ENCODE data around the gene RAB3GAP2.
A peak's percentile ranks its signal among the peaks of the same experiment; 100 is the strongest.

The RAB3GAP2 gene

GRCh38 chr1:220275430-220275829 is 3.2 kb upstream of the RAB3GAP2 start:
- Histone ChIP-seq H3K27me3 (ENCODE audit: insufficient read depth, poor library complexity, severe bottlenecking) (no peaks in the 10 kb centered on the region), H3K27ac (ENCODE audit: poor library complexity, severe bottlenecking) (no peak overlapping the region), H3K4me1 (ENCODE audit: insufficient read depth, poor library complexity, severe bottlenecking) (peaks cover 5% of the 10 kb centered on the region), H3K36me3 (ENCODE audit: low read depth) (no peaks in the 10 kb centered on the region), H3K4me3 (ENCODE audit: severe bottlenecking) (no peak overlapping the region), H3K9me3 (ENCODE audit: severe bottlenecking) (no peaks in the 10 kb centered on the region)
- DNase-seq (ENCODE audit: low spot score) (no peak), ATAC-seq (ENCODE audit: low read depth) (no peak)
- TF ChIP-seq CTCF (IDR thresholded peaks at IDR 0.05; ENCODE audit: poor library complexity, severe bottlenecking): no peak

- Histone ChIP-seq H3K27me3 (ENCODE audit: insufficient read depth, poor library complexity, severe bottlenecking) (no peaks in the 10 kb centered on the region), H3K36me3 (ENCODE audit: low read depth) (no peaks in the 10 kb centered on the region; the same call in 1 of the 2 replicates), H3K4me1 (ENCODE audit: insufficient read depth, poor library complexity, severe bottlenecking) (peaks cover 5% of the 10 kb centered on the region), H3K9me3 (ENCODE audit: severe bottlenecking) (no peaks in the 10 kb centered on the region), H3K4me3 (ENCODE audit: severe bottlenecking) (no peak overlapping the region), H3K27ac (ENCODE audit: poor library complexity, severe bottlenecking) (no peak overlapping the region)
- DNase-seq (ENCODE audit: low spot score): no peak
- no peak for TF ChIP-seq CTCF (IDR thresholded peaks at IDR 0.05; ENCODE audit: poor library complexity, severe bottlenecking)
- ATAC-seq (ENCODE audit: low read depth): no peak
Measured at GRCh38 chr1:220274251-220274855, 2.1 kb upstream of the RAB3GAP2 start.

- ATAC-seq (ENCODE audit: low read depth): no peak
- no peaks in the 10 kb centered on the region for H3K9me3 ChIP-seq (ENCODE audit: severe bottlenecking)
- peak overlapping the region; percentile 58 for H3K4me3 ChIP-seq (ENCODE audit: severe bottlenecking)
Measured at GRCh38 chr1:220272841-220273090, 513 bp upstream of the RAB3GAP2 start.

GRCh38 chr1:220271706-220272046 is 577 bp downstream of the RAB3GAP2 start:
- H3K27ac ChIP-seq (ENCODE audit: poor library complexity, severe bottlenecking): peak overlapping the region; percentile 42
- no peak for TF ChIP-seq CTCF (IDR thresholded peaks at IDR 0.05; ENCODE audit: poor library complexity, severe bottlenecking)
- ATAC-seq (ENCODE audit: low read depth): peak; percentile 21; the same call in 2 of the 3 replicates
- peak overlapping the region; percentile 58 for H3K4me3 ChIP-seq (ENCODE audit: severe bottlenecking)
- no peak for DNase-seq (ENCODE audit: low spot score)
- no peaks in the 10 kb centered on the region for H3K27me3 ChIP-seq (ENCODE audit: insufficient read depth, poor library complexity, severe bottlenecking)
- peaks cover 2% of the 10 kb centered on the region; the same call in 1 of the 2 replicates for H3K36me3 ChIP-seq (ENCODE audit: low read depth)
- peaks cover 5% of the 10 kb centered on the region for H3K4me1 ChIP-seq (ENCODE audit: insufficient read depth, poor library complexity, severe bottlenecking)
- no peaks in the 10 kb centered on the region for H3K9me3 ChIP-seq (ENCODE audit: severe bottlenecking)

More at GRCh38 chr1:220272841-220273090, 513 bp upstream of the RAB3GAP2 start:
- TF ChIP-seq CTCF (IDR thresholded peaks at IDR 0.05; ENCODE audit: poor library complexity, severe bottlenecking): no peak
- Histone ChIP-seq H3K36me3 (ENCODE audit: low read depth) (peaks cover 2% of the 10 kb centered on the region; the same call in 1 of the 2 replicates), H3K27ac (ENCODE audit: poor library complexity, severe bottlenecking) (peak overlapping the region; percentile 42), H3K4me1 (ENCODE audit: insufficient read depth, poor library complexity, severe bottlenecking) (peaks cover 5% of the 10 kb centered on the region), H3K27me3 (ENCODE audit: insufficient read depth, poor library complexity, severe bottlenecking) (no peaks in the 10 kb centered on the region)
- no peak for DNase-seq (ENCODE audit: low spot score)

- no peak overlapping the region for H3K4me3 ChIP-seq (ENCODE audit: severe bottlenecking)
- peaks cover 5% of the 10 kb centered on the region for H3K4me1 ChIP-seq (ENCODE audit: insufficient read depth, poor library complexity, severe bottlenecking)
- DNase-seq (ENCODE audit: low spot score): no peak
- TF ChIP-seq CTCF (IDR thresholded peaks at IDR 0.05; ENCODE audit: poor library complexity, severe bottlenecking): no peak
- H3K27ac ChIP-seq (ENCODE audit: poor library complexity, severe bottlenecking): no peak overlapping the region
- peaks cover 2% of the 10 kb centered on the region for H3K36me3 ChIP-seq (ENCODE audit: low read depth)
- no peaks in the 10 kb centered on the region for H3K27me3 ChIP-seq (ENCODE audit: insufficient read depth, poor library complexity, severe bottlenecking)
- no peaks in the 10 kb centered on the region for H3K9me3 ChIP-seq (ENCODE audit: severe bottlenecking)
- ATAC-seq (ENCODE audit: low read depth): no peak
Measured at GRCh38 chr1:220269036-220269435, 3.2 kb downstream of the RAB3GAP2 start.

Data from RWPE2 (cell line).